ENCODE results near the gene REM2. TPM values are rescaled to one million over a fixed set of nuclear protein-coding genes. Genes with fewer than 3 reads are reported as not detected.

REM2 gene
- total RNA-seq: 0.30 TPM in 1 of 2 replicates, not detected in the other

DNA sequence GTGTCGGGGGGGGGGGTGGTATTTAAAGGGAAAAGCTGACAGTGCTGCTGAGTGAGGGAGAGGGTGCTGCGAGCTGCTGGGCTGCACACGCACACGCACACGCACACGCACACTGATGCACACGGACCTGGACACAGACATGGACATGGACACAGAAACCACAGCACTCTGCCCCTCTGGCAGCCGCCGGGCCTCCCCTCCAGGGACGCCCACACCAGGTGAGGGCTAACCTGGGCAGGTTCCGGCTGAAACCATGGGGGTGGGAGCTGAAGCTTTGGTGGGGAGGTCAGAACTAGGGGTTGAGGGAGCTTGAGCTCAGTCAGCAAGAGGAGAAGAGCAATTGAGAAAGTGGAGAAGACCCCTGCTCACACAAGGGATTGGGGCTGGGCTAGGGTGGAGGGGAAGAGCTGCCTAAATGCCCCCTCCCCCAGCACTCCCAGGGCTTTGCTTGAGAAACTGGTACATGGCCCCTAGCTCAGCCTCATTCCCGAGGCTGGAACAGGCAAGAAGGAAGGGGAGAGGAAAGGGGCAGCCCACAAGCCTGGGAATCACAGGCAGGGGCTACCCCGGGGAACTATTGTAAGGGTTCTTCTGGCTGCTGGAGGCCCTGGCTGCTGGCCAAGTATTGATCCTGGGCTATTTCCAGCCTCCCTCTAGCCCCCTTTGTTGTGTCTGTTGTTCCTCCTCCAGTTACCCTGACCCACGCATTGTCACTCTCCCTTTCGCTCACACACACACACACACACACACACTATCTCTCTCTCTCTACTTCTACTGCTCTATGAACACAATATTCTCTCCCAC lies at the start of gene REM2:
REM2 (plus strand) TSS at position 50 of the 804 bp plus-strand sequence; CDS start at position 116, 66 bp downstream.

GRCh38 chr14:22836301-22837113 lies 46.5 kb upstream of the REM2 start, which contains the start of gene MMP14:
TSS of gene MMP14 (plus strand) at chr14:22836585. CDS start at chr14:22836818, 233 bp downstream.

DNA sequence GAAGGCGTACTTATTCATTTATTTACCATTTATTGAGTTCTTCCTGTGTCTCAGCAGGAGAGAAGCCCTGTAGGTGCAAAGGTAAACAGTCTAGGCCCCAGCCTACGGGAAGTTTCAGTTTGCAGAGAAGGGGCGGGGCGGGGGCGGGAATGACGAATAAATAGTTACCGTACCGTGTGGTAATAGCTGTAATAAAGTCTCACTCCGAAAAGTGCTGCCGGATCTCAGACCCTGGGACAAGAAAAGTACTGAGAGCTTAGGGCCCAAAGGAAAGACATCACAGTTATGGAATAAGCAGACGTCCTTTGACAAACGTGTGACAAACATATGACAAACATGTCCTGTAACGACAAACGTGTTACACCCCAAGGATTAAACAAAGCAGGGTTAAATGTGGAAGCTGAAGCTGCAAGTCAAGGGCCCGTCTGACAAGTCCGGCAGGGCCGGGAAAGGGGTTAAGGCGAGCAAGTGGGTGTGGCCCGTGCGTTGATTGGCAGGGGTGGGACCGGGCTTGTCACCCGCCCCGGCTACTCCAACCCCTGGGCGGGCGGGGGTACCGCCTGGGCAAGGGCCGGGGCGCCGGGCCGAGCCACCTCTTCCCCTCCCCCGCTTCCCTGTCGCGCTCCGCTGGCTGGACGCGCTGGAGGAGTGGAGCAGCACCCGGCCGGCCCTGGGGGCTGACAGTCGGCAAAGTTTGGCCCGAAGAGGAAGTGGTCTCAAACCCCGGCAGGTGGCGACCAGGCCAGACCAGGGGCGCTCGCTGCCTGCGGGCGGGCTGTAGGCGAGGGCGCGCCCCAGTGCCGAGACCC lies 11.6 kb upstream of the REM2 start, which contains the start of gene LRP10:
LRP10 (plus strand) TSS at position 517 of the 809 bp plus-strand sequence. CDS start 564 bp downstream, outside the sequence.

GRCh38 chr14:22918804-22919600 lies 36.0 kb downstream of the REM2 start, which contains the start of gene RBM23:
TSS of gene RBM23 (minus strand) at chr14:22919149.

GRCh38 chr14:22929104-22929960 lies 46.3 kb downstream of the REM2 start, which contains the start of gene PRMT5:
TSS of gene PRMT5 (minus strand) at chr14:22929376. CDS start at chr14:22929361, 15 bp downstream.

Other genes with a start within 250 kb of the REM2 start
- gene OR6J1, start 238.9 kb upstream of the REM2 start, total RNA-seq: not detected in 2 replicates
- gene OXA1L, start 116.5 kb upstream of the REM2 start, total RNA-seq: 104 and 132 TPM in 2 replicates
- 1.3 and 1.5 TPM in 2 replicates for gene SLC7A7, start 67.8 kb upstream of the REM2 start, total RNA-seq
- 146 and 245 TPM in 2 replicates for gene MRPL52, start 53.3 kb upstream of the REM2 start, total RNA-seq
- gene MMP14, start 46.6 kb upstream of the REM2 start, total RNA-seq: 226 and 239 TPM in 2 replicates
- 52.8 and 53.1 TPM in 2 replicates for gene LRP10, start 11.5 kb upstream of the REM2 start, total RNA-seq
- 61.4 and 61.8 TPM in 2 replicates for gene RBM23, start 35.9 kb downstream of the REM2 start, total RNA-seq
- gene PRMT5, start 46.2 kb downstream of the REM2 start, total RNA-seq: 71.7 and 75.3 TPM in 2 replicates
- 71.3 and 78.2 TPM in 2 replicates for gene HAUS4, start 73.9 kb downstream of the REM2 start, total RNA-seq
- 47.9 and 49.3 TPM in 2 replicates for gene AJUBA, start 99.3 kb downstream of the REM2 start, total RNA-seq
- 18.0 and 22.9 TPM in 2 replicates for gene C14orf93, start 126.9 kb downstream of the REM2 start, total RNA-seq
- gene PSMB5, start 151.7 kb downstream of the REM2 start, total RNA-seq: 311 and 342 TPM in 2 replicates
- gene PSMB11, start 159.0 kb downstream of the REM2 start, total RNA-seq: not detected in 2 replicates
- 8.6 and 9.8 TPM in 2 replicates for gene CDH24, start 174.3 kb downstream of the REM2 start, total RNA-seq
- gene ACIN1, start 211.9 kb downstream of the REM2 start, total RNA-seq: 58.0 and 62.7 TPM in 2 replicates
- 55.6 and 72.1 TPM in 2 replicates for gene C14orf119, start 212.3 kb downstream of the REM2 start, total RNA-seq
- 0.34 and 0.45 TPM in 2 replicates for gene CIROP, start 221.8 kb downstream of the REM2 start, total RNA-seq
- not detected in 2 replicates for gene CEBPE, start 236.0 kb downstream of the REM2 start, total RNA-seq